Activated effector memory CD4-positive, alpha-beta T cell treated with anti-CD3 and anti-CD28 coated beads, Interleukin-2, amount 50 U/mL, for 16 hours (primary cell): Measurements from ENCODE around the gene RNF175.

ENCODE experiments used
- DNase-seq: peaks from one replicate; pipeline ENCODE4 v3.0.0-alpha.2; 2020

Gene RNF175

GRCh38 chr4:153784166-153784699 is 24.4 kb upstream of the RNF175 start:
- DNase-seq, result no peak

- no peak for DNase-seq
These were observed 22.8 kb upstream of the RNF175 start for GRCh38 chr4:153782581-153782980.

GRCh38 chr4:153781717-153782416 is 22.0 kb upstream of the RNF175 start:
- DNase-seq, result no peak

- DNase-seq, result no peak
These were observed 21.5 kb upstream of the RNF175 start for GRCh38 chr4:153781280-153781679.

- no peak for DNase-seq
These were observed 21.1 kb upstream of the RNF175 start for GRCh38 chr4:153780876-153781275.

- no peak for DNase-seq
These were observed 20.4 kb upstream of the RNF175 start for GRCh38 chr4:153780221-153780620.

GRCh38 chr4:153778383-153778782 is 18.6 kb upstream of the RNF175 start:
- DNase-seq, result no peak

GRCh38 chr4:153777421-153777820 is 17.6 kb upstream of the RNF175 start:
- DNase-seq, result no peak

GRCh38 chr4:153776601-153777000 is 16.8 kb upstream of the RNF175 start:
- DNase-seq, result no peak

GRCh38 chr4:153773236-153773690 is 13.4 kb upstream of the RNF175 start:
- DNase-seq, result no peak

GRCh38 chr4:153771046-153771445 is 11.2 kb upstream of the RNF175 start:
- DNase-seq, result no peak

GRCh38 chr4:153766758-153767157 is 6.9 kb upstream of the RNF175 start:
- no peak for DNase-seq

- DNase-seq, result no peak
These were observed 6.1 kb upstream of the RNF175 start for GRCh38 chr4:153765894-153766293.

- DNase-seq, result no peak
These were observed 5.0 kb upstream of the RNF175 start for GRCh38 chr4:153764601-153765368.

GRCh38 chr4:153763404-153763803 is 3.6 kb upstream of the RNF175 start:
- no peak for DNase-seq

- no peak for DNase-seq
These were observed 977 bp downstream of the RNF175 start for GRCh38 chr4:153758688-153759406.

GRCh38 chr4:153758136-153758535 is 1.7 kb downstream of the RNF175 start:
- DNase-seq, result no peak

GRCh38 chr4:153757407-153757806 is 2.4 kb downstream of the RNF175 start:
- no peak for DNase-seq

- DNase-seq, result no peak
These were observed 4.6 kb downstream of the RNF175 start for GRCh38 chr4:153755186-153755585.

- DNase-seq, result peak; percentile 80
These were observed 9.5 kb downstream of the RNF175 start for GRCh38 chr4:153750197-153750817.

- no peak for DNase-seq
These were observed 11.4 kb downstream of the RNF175 start for GRCh38 chr4:153748378-153748777.

GRCh38 chr4:153747406-153747955 is 12.3 kb downstream of the RNF175 start:
- DNase-seq, result no peak

GRCh38 chr4:153745651-153746050 is 14.2 kb downstream of the RNF175 start:
- DNase-seq, result no peak
